Mesenteric fat pad (tissue), 1 donor: ENCODE results near the gene GDF10. TPM values are rescaled to one million over a fixed set of nuclear protein-coding genes. Genes with fewer than 3 reads are reported as not detected.

Source experiments
- DNase-seq: peaks from one replicate; pipeline ENCODE4 v3.0.0-alpha.2; 2020; ENCODE audit warnings: low spot score
- long read RNA-seq: library from polyadenylated mRNA; unstranded; transcript quantifications from one replicate; pipeline ENCODE4 v2.0.0, GENCODE V29; 2020
- total RNA-seq: library from RNA; stranded (reverse); fragmentation: NEBNext Ultra II Directional; extraction: Animal tissue kit (Norgen Biotek cat#: 25700); gene quantifications from one replicate; pipeline ENCODE4 v1.2.1, GENCODE V29; 2021
- donor health status: DM: yes; HTN: yes; CAD: no.

GDF10 gene, protein sequence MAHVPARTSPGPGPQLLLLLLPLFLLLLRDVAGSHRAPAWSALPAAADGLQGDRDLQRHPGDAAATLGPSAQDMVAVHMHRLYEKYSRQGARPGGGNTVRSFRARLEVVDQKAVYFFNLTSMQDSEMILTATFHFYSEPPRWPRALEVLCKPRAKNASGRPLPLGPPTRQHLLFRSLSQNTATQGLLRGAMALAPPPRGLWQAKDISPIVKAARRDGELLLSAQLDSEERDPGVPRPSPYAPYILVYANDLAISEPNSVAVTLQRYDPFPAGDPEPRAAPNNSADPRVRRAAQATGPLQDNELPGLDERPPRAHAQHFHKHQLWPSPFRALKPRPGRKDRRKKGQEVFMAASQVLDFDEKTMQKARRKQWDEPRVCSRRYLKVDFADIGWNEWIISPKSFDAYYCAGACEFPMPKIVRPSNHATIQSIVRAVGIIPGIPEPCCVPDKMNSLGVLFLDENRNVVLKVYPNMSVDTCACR
- total RNA-seq, result 0.26 TPM
- long read RNA-seq, partial matches to known transcripts, result 0 of 1 reads
- long read RNA-seq, other reads (novel, unspliced or antisense), result 0 of 1 reads

DNA sequence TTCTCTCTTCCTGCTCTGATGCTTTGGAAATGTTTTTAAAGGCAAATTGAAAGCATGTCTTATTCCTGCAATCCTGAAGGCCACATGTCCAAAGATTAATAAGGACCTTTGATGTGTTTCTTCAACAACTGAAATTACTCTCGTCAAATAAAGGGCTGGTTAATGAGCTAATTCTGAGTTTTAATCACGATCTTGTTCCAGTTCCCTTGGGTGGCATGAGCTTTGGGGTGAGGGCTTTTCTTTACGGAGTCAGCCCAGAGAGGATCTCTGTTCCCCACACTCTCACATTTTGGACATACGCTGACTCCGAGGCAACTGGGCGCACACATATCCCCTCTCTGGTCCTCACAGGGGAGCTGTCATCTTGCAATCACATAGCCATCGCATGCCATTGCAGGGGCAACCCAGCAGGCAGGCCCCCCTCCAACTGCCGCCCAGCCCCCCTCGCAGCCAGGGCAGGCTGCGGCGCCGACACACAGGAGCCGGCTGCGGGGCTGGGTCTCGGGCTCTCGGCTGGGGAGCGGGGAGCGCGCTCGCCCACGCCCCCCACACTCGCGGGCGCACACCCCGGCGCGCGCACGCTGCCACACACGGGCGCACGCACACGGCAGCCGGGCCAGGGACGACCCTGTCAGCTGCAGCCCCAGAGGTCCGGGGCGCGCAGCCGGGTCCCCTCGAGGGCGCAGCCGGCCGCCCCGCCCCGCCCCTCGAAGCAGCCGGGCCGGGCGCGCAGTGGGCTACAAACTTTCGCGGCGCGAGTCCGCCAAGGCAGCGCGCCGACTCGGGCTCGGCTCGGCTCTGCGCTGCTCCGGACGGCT, at the start of gene GDF10:
GDF10 (plus strand) TSS at position 587 of the 818 bp plus-strand sequence. CDS start 455 bp downstream, outside the sequence.
- no peak for DNase-seq

DNA sequence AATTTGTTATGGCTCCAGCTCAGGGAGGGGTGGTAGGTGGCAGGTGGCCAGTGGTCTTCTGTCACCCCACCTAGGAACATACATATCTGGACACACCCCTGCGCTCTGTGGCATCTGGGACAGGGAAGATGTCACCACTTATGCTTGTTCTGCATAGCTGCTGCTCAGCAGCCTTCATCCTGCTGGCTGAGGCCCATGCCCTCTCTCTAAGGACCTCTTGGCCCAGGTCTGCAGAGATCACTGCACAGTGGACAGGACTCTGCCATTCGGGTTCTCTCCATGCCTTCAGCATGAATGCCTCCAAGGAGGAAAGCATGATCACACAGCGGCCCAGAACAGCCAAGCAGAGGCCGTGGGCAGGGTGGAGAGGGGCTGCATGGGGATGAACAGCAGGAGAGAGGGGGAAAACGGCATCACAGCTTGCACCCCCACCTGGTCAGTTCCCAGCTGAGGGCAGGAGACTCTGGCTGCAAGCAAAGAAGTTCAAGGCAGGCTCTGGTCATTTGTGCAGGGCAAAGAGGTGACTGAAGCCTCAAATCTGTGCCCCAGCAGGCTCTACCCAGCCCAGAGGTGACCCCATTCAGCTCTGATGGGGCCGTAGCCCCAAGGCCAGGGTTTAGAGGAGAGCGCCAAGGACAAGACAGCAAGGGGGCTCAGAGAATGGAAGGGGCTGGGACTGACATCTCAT, 47.8 kb upstream of the GDF10 start:
- DNase-seq, result peak; percentile 68

DNA sequence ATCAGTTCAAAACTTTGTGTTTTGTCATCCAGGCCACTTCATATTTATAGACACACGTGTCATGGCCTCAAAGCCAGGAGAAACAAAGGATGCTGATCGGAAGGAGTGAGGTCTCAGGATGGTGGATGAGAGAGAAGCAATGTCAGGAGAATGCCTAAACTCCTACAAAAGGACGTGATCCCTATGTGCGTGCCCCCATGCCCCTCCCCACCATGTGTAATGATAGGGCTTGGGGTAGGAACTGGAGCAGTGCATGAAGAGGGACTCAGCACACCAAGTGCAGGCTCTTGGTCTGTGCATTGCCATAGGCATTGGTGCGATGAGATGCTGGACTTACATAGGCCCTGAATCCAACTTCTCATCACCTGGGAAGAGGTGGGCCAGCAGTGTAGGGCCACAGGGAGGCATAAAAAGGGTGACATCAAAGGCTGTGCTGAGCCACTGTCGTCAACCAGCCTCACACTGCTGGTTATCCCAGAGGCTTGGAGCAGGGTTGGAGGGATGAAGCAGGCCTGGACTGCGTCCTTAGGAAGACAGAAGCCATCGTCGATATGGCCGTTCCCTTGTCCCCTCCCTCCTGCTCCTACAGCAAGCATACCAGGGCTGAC, 46.9 kb upstream of the GDF10 start:
- DNase-seq, result peak; percentile 75

DNA sequence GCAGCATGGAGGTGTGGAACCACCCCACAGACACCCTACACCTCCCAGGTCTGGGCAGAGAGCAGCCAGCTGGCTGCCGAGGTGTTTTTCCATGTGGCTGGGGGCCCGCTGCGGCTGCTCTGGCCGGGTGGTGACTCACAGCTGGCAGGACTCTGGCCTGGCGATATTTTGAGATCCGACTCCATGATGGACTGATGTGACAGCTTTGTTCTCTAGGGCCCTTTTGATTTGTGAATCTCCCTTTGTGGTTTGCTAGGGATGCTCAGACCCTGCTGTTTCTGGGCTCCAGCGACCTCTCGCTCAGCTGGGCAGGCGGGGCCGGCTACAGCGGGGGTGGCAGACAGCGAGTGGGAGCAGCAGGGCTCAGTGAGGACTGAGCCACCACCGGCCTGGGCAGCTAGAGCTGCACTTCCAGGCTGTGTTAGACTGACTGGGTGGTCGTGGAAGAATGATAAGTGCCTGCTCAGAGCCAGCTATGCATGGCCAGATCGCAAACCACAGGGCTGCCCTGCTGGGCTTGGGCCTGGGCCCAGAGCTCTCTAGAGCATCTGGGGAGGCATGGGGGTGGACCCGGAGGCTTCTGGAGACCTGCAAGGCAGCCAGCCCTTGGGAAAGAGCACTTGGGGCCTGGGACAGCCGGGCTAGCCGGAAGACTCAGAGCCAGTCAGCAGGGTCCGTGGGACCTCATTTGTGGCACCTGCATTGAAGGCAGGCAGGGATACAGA, 46.2 kb upstream of the GDF10 start:
- peak; percentile 83 for DNase-seq

DNA sequence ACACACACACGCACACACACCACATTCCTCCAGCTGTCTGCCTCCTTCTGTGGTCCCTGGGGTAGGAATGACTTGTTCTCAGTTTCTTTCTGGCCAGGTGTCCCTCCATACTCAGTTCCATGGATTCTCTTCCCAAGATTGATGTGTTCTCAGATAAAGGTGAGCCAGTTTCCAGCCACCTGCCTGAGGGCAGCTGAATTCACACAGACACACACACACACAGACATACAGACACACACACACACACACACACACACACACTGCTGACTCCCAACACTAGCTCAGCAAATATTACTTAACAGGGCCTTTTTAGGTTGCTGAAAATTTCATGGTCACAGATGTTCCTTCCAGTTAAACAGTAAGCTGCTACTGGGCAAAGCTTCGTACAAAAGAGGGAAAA, 45.4 kb upstream of the GDF10 start:
- DNase-seq, result peak; percentile 45

DNA sequence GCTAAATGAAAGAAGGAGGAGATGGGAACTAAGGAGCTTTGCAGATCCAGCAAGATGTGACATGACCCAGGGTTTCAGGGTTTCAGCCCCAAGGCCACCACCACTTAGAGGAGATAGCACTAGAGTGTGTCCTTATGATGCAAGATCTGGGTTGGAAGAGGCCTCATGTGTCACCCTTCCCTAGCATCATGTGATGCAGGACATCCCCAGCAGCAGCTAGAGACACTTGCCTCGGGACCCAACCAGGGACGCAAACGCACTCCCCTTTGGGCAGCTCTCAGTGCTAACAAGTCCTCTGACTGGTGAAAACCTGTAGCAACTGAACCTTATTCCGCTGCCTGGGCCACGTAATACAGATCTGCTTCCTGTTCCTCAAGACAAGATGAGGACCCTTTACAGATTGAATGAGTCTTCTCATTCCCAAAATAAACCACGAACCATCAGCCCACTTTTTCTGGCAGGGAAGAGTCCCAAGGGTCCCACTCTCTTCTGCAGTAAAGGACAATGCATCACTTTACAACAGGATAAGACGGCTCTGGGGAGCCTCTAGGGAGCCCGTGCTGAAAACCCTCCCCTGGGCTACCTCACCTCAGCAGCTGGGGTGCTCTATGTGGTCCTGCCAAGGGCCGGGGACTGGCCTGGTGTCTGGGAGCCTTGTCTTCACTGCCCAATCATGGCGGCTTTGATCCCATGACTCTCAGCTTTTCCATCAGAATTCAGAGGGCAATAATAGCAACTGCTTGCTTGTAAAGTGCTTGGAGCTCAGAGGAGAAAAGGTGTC, 44.8 kb upstream of the GDF10 start:
- peak; percentile 71 for DNase-seq

DNA sequence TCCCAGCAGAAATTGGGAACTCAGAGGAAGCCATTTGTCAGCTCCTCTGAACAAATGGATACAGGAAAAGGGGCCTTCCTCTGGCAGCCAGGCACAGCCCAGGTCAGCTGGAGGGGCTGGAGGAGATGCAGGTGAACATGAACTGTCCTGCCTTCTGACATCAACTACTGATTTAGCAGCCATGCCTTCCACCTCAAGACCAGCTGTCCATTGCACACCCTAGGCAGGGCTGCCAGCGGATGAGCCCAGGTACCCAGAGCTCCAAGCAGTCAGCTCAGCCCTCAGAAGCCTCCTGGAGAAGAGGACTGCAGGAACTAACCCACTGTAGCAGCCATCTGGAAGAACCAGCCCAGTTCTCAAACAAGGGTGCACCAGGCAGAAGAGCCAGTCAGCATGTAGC, 44.1 kb upstream of the GDF10 start:
- peak; percentile 24 for DNase-seq

DNA sequence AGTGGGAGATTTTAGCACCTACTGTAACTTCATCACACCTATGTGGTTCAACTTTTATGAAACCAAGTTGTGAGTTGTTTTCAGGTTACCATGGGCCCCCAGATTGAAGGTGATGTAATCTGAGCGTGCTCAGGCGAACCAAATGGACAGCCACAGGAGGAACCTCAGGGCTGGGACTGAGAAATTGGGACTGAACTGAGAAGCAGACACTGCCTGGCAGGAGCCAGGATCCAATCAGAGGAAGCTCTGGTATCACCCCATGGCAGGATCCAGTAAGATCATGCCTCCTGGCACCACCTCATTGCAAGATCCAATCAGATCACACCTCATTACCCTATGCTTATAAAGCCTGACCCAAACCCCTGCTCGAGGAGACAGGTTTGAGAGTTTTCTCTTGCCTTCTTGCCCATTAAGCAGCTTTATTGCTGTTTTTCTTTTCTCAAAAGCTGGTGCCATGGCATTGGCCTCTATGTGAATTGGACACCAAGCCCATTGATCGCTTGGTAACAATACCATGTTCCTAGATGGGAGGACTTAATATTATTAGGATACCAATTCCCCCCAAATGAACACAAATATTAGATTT, 43.2 kb upstream of the GDF10 start:
- DNase-seq, result peak; percentile 24

DNA sequence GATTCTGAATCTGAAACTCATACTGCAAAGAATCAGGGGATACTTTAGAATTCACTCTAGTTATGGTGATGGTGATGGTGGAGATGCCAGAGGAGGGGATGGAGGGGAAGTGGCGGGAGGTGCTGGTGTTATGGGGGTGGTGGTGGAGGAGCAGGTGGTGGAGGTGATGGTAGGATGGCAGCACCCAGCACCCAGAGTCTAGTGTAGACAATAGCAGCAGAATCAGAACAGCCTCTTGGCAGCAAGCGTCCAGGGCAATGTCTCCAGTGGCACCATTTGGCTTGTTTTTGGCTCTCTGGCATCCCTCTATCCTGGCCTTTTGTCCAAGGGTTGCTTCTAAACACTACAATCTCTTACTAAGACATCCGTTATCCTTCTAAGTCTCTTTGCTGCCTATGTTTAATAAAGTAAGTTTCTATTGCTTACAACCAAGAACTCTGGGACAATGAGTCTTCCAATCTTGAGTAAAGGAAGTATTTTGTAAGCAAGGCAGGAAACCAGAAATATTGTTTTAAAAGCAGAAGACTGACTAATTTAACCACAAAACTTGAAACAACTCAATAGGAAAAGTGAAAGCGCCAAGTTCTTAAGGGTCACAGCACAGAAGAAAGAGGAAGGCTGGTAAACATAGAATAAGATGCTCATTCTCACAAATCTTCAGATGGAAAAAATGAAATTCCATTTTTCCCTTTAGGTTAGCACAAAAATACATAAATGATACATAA, 42.4 kb upstream of the GDF10 start:
- peak; percentile 53 for DNase-seq

DNA sequence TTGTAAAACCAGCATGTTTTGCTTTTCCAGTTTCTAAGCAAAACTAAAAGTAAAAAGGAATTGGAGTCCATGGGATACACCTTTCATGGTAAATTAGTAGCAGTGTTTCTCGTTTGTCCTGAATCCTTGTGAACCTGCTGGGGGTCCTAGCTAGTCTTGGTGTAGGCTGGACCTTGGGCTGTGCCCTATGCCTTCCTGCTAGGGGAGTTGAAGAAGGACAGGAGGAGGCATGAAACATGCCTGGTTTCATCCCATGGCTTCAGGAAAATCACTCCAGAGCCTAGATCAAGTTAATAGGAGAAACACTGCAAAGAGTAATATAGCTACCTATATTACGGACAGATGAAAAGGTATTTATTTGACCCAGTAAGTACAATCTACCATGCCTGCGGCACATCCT, 41.1 kb upstream of the GDF10 start:
- DNase-seq, result no peak

DNA sequence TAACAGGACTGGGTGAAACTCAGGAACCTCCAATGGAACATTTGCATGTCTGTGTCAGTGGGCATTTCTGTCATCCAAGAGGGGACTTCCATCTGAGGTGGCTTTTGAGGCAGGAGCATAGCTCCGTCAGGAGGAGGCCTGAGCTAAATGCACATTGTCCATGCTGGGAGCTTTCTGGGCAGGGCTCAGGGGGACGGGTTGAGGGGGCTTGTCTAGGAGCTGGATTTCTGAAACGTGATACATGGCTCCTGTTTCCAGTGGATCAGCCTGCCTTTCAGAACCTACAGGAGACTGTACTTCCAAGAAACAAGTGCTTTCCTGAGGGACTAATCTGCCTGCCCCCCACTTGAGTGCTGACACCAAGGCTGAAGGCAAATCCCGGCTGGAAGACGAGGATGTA, 40.5 kb upstream of the GDF10 start:
- DNase-seq, result peak; percentile 51

DNA sequence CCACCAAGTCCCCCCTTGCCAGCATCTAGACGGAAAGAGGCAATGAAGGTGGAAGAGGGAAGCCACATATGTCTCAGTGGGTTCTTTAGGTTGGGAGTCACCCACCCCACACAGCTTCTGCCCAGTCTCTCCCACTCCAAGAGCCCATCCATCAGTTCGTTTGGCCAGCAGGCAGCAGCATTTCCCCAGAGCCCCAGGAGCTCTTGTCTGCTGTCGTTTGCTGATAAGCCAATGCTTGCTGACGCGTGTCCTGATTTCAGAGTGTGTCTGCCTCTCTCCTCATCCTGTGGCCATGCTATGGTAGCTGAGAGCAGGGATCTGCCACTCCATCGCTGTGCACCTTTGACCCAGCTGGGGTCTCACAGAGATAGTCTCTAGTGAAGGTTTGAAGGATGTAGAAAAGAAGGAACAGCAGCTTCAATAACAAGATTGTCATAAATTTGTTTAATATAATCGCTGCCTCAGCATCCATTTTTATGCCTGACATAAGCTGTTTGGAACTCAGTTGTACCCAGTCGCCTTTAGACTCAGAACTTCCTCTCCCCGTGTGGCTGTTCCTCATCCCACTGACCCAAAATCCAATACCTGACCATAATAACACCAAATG, 39.4 kb upstream of the GDF10 start:
- DNase-seq, result peak; percentile 59

DNA sequence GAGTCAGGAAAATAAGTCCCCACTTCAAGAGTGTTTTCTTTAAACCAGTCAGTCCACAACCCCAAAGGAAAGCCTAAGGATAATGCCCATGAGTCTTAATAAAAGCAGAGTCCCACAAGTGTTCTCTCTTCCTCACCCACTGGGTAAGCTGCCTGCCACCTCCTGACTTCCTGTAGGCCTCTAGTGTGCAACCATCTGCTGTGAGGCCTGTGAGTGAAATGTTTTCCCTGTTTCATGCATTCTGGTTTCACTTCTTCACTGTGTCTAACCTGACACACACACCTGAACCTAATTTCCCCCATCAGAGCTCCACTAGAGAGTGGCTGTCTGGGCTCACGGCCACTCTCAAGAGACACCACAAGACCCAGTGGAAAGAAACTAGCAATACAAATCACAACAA, 38.9 kb upstream of the GDF10 start:
- peak; percentile 16 for DNase-seq

DNA sequence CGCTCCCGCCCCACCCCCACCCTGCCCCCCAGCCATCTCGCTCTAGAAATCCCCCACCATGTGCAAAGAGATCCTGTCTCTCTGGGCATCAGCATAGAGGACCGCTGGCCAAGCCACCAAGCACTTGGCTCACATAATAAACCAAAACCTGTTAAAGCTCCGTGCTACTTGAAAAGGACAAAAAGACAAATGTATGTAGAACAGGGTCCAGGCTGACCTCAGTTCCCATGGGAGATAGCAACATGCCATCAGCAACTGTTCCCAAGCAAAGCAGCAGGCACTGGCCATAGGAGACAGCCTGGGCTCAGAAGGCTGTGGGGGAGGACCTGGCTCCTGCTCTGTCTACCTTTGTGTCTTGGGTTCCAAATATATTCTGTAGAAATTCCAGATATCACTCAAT, 38.4 kb upstream of the GDF10 start:
- peak; percentile 28 for DNase-seq

DNA sequence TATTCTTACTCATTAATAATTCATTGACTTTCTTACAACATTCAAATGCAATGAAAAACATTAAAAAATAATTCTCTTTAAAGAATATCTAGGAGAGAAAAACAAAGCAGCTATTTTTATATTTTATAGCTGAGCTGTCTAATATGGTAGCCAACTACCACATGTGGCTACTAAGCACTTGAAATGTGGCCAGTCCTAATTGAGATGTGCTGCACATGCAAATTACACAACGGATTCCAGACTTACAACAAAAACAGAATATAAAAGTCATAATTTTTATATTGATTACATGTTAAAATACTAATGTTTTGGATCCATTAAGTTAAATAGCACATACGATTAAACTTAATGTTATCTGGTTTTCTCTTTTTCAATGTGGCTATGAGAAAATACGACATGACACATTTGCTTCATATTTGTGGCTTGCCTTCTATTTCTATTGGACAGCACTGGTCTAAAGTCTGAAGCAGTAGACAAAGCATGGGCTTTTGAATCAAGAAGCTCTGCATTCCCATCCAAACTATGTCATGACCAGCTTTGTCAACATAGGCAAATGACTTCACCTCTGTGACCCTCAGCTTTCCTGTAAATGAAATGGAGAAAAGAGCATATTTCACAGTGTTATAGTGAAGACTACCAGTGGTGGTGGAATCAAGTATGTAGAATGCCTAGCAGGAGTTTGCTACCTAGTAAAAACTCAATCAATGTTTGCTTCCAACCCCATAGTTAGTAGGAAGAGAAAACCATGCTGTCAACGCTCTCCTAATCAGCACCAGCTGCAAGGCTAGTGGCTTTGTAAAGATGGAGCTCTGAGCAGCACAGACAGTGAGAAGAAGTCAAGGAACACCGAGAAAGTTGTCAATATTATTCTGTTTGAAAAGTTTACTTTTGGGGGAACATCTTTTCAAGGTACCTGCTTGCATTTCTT, 37.1 kb upstream of the GDF10 start:
- peak; percentile 2 for DNase-seq

DNA sequence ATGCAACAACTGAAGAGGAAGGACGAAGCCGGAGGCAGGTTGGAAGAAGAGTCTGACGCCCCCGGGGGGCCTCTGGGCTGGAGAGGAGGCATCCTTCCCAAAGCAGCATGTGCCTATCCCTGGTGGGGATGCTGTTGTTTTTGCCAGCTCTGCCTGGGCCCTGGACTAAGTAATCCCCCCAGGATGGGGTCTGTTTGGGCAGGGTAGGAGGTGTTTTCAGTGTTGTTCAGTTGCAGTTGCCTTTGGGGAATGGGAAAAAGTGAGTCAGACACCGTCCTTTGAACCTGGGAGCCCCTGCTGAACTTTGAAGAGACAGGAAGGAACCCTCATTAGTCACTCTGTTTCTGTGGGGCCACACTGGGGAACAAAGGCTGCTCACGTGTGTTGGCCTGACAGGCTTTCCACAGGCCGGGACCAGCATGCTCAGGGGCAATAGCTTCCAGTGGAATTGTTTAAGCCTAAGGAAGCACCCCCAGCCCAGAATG, 35.2 kb upstream of the GDF10 start:
- DNase-seq, result peak; percentile 71

DNA sequence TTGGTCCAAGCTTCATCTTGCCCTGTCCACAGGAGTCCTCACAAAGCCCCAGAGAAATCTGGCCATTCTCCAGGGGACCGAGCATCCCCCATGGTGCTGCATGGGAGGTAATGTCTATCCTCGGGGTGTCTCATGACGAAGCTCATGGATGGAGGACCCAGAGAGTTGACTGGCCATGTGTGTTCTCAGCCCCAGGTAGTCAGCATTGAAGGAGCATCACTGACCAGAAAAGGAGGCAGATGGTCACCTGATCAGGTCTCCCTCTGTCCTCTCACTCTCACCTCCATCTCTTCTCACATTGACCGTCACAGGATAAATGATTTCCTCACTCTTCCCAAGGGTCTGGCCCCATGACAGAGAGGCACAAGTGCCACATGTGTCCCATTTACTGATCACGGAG, 33.4 kb upstream of the GDF10 start:
- peak; percentile 78 for DNase-seq
